Measurements from ENCODE around the gene DNMT1.

DNMT1 gene

GRCh38 chr19:10230173-10230860 is 35.6 kb upstream of the DNMT1 start:
- no peak overlapping the region; the same call in 1 of the 2 replicates for H3K9ac ChIP-seq (ENCODE audit: low read depth, low read length)
- H3K36me3 ChIP-seq (ENCODE audit: control insufficient read depth, insufficient read depth, low read length) = no peaks in the 10 kb centered on the region
- no peaks in the 10 kb centered on the region for H3K9me3 ChIP-seq (ENCODE audit: control insufficient read depth, insufficient read depth, low read length)
- peaks cover 5% of the 10 kb centered on the region; the same call in 1 of the 2 replicates for H3K4me1 ChIP-seq (ENCODE audit: control insufficient read depth, insufficient read depth, low read length)
- peak overlapping the region; percentile 80 for H3K4me3 ChIP-seq (ENCODE audit: low read depth, low read length)
- peak overlapping the region; percentile 88 for H3K27ac ChIP-seq (ENCODE audit: low read depth, low read length)
- H3K27me3 ChIP-seq (ENCODE audit: control insufficient read depth, insufficient read depth, low read length) = no peaks in the 10 kb centered on the region

GRCh38 chr19:10228920-10229319 is 34.2 kb upstream of the DNMT1 start:
- peaks cover 5% of the 10 kb centered on the region; the same call in 1 of the 2 replicates for H3K4me1 ChIP-seq (ENCODE audit: control insufficient read depth, insufficient read depth, low read length)
- H3K4me3 ChIP-seq (ENCODE audit: low read depth, low read length) = no peak overlapping the region
- H3K9me3 ChIP-seq (ENCODE audit: control insufficient read depth, insufficient read depth, low read length) = no peaks in the 10 kb centered on the region
- no peak overlapping the region for H3K27ac ChIP-seq (ENCODE audit: low read depth, low read length)
- no peak overlapping the region for H3K9ac ChIP-seq (ENCODE audit: low read depth, low read length)
- no peaks in the 10 kb centered on the region for H3K27me3 ChIP-seq (ENCODE audit: control insufficient read depth, insufficient read depth, low read length)
- no peaks in the 10 kb centered on the region for H3K36me3 ChIP-seq (ENCODE audit: control insufficient read depth, insufficient read depth, low read length)

- no peak overlapping the region for H3K9ac ChIP-seq (ENCODE audit: low read depth, low read length)
- H3K9me3 ChIP-seq (ENCODE audit: control insufficient read depth, insufficient read depth, low read length) = no peaks in the 10 kb centered on the region
- no peak overlapping the region for H3K27ac ChIP-seq (ENCODE audit: low read depth, low read length)
- H3K4me1 ChIP-seq (ENCODE audit: control insufficient read depth, insufficient read depth, low read length) = peaks cover 5% of the 10 kb centered on the region; the same call in 1 of the 2 replicates
- no peaks in the 10 kb centered on the region for H3K36me3 ChIP-seq (ENCODE audit: control insufficient read depth, insufficient read depth, low read length)
- H3K4me3 ChIP-seq (ENCODE audit: low read depth, low read length) = no peak overlapping the region
- no peaks in the 10 kb centered on the region for H3K27me3 ChIP-seq (ENCODE audit: control insufficient read depth, insufficient read depth, low read length)
These were observed 33.6 kb upstream of the DNMT1 start for GRCh38 chr19:10228393-10228792.

GRCh38 chr19:10227026-10227971 is 32.5 kb upstream of the DNMT1 start:
- Histone ChIP-seq H3K9ac (ENCODE audit: low read depth, low read length) (no peak overlapping the region), H3K9me3 (ENCODE audit: control insufficient read depth, insufficient read depth, low read length) (no peaks in the 10 kb centered on the region), H3K36me3 (ENCODE audit: control insufficient read depth, insufficient read depth, low read length) (no peaks in the 10 kb centered on the region), H3K4me3 (ENCODE audit: low read depth, low read length) (no peak overlapping the region), H3K4me1 (ENCODE audit: control insufficient read depth, insufficient read depth, low read length) (peaks cover 5% of the 10 kb centered on the region; the same call in 1 of the 2 replicates), H3K27me3 (ENCODE audit: control insufficient read depth, insufficient read depth, low read length) (no peaks in the 10 kb centered on the region), H3K27ac (ENCODE audit: low read depth, low read length) (no peak overlapping the region)

DNA sequence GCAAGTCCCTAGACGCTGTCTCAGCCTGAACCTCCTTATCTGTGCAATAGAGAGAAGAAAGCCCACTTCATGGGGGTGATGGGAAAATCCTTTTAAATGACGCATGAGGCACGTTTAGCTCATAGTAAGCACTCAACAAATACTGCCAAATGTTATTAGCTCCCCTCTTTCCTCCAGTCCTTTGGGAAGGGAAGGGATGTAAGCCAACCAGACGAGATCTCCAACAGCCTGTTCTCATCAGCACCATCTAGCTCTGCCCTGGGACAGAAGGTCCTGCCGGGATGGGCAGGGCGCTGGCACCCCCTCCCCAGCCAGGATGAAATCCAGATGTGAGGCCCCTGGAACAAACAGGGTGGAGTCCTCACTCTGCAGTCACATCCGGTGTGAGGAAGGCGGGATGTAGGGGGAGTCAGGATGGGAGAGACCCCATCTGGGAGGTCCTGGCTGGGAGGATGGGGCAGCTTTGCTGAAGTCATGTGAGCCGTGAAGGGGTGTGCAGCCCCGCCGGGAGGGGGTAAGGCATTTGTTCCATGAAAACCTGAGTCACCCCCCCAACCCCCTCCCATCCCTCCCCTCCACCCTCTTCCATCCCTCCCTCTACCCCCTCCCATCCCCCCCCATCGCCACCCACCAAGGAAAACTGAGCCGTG is 31.7 kb upstream of the DNMT1 start:
- no peaks in the 10 kb centered on the region for H3K36me3 ChIP-seq (ENCODE audit: control insufficient read depth, insufficient read depth, low read length)
- no peak overlapping the region for H3K9ac ChIP-seq (ENCODE audit: low read depth, low read length)
- H3K27ac ChIP-seq (ENCODE audit: low read depth, low read length) = peak overlapping the region; percentile 0
- H3K4me3 ChIP-seq (ENCODE audit: low read depth, low read length) = no peak overlapping the region
- H3K9me3 ChIP-seq (ENCODE audit: control insufficient read depth, insufficient read depth, low read length) = no peaks in the 10 kb centered on the region
- H3K4me1 ChIP-seq (ENCODE audit: control insufficient read depth, insufficient read depth, low read length) = peaks cover 5% of the 10 kb centered on the region; the same call in 1 of the 2 replicates
- H3K27me3 ChIP-seq (ENCODE audit: control insufficient read depth, insufficient read depth, low read length) = no peaks in the 10 kb centered on the region

GRCh38 chr19:10226021-10226375 is 31.2 kb upstream of the DNMT1 start:
- H3K9me3 ChIP-seq (ENCODE audit: control insufficient read depth, insufficient read depth, low read length) = no peaks in the 10 kb centered on the region
- no peak overlapping the region for H3K9ac ChIP-seq (ENCODE audit: low read depth, low read length)
- no peaks in the 10 kb centered on the region for H3K27me3 ChIP-seq (ENCODE audit: control insufficient read depth, insufficient read depth, low read length)
- no peaks in the 10 kb centered on the region for H3K36me3 ChIP-seq (ENCODE audit: control insufficient read depth, insufficient read depth, low read length)
- H3K4me1 ChIP-seq (ENCODE audit: control insufficient read depth, insufficient read depth, low read length) = peaks cover 5% of the 10 kb centered on the region; the same call in 1 of the 2 replicates
- peak overlapping the region; percentile 0 for H3K27ac ChIP-seq (ENCODE audit: low read depth, low read length)
- H3K4me3 ChIP-seq (ENCODE audit: low read depth, low read length) = no peak overlapping the region

- H3K4me1 ChIP-seq (ENCODE audit: control insufficient read depth, insufficient read depth, low read length) = 0 out of 2 replicates have a peak, but pooled peaks cover 3% of the 10 kb centered on the region
- no peak overlapping the region for H3K27ac ChIP-seq (ENCODE audit: low read depth, low read length)
These were observed 29.6 kb upstream of the DNMT1 start for GRCh38 chr19:10224337-10224736.

GRCh38 chr19:10223488-10224213 is 28.9 kb upstream of the DNMT1 start:
- no peaks in the 10 kb centered on the region for H3K27me3 ChIP-seq (ENCODE audit: control insufficient read depth, insufficient read depth, low read length)
- H3K36me3 ChIP-seq (ENCODE audit: control insufficient read depth, insufficient read depth, low read length) = no peaks in the 10 kb centered on the region
- no peaks in the 10 kb centered on the region for H3K9me3 ChIP-seq (ENCODE audit: control insufficient read depth, insufficient read depth, low read length)
- H3K27ac ChIP-seq (ENCODE audit: low read depth, low read length) = no peak overlapping the region
- H3K4me3 ChIP-seq (ENCODE audit: low read depth, low read length) = no peak overlapping the region
- H3K9ac ChIP-seq (ENCODE audit: low read depth, low read length) = no peak overlapping the region
- 0 out of 2 replicates have a peak, but pooled peaks cover 3% of the 10 kb centered on the region for H3K4me1 ChIP-seq (ENCODE audit: control insufficient read depth, insufficient read depth, low read length)

More at GRCh38 chr19:10224337-10224736, 29.6 kb upstream of the DNMT1 start:
- H3K4me3 ChIP-seq (ENCODE audit: low read depth, low read length) = no peak overlapping the region
- no peaks in the 10 kb centered on the region for H3K36me3 ChIP-seq (ENCODE audit: control insufficient read depth, insufficient read depth, low read length)
- H3K27me3 ChIP-seq (ENCODE audit: control insufficient read depth, insufficient read depth, low read length) = no peaks in the 10 kb centered on the region
- no peak overlapping the region for H3K9ac ChIP-seq (ENCODE audit: low read depth, low read length)
- no peaks in the 10 kb centered on the region for H3K9me3 ChIP-seq (ENCODE audit: control insufficient read depth, insufficient read depth, low read length)

GRCh38 chr19:10222201-10222890 is 27.6 kb upstream of the DNMT1 start:
- H3K4me1 ChIP-seq (ENCODE audit: control insufficient read depth, insufficient read depth, low read length) = 0 out of 2 replicates have a peak, but pooled peaks cover 3% of the 10 kb centered on the region
- H3K9me3 ChIP-seq (ENCODE audit: control insufficient read depth, insufficient read depth, low read length) = no peaks in the 10 kb centered on the region
- H3K9ac ChIP-seq (ENCODE audit: low read depth, low read length) = no peak overlapping the region
- no peaks in the 10 kb centered on the region for H3K36me3 ChIP-seq (ENCODE audit: control insufficient read depth, insufficient read depth, low read length)
- H3K27ac ChIP-seq (ENCODE audit: low read depth, low read length) = no peak overlapping the region
- H3K4me3 ChIP-seq (ENCODE audit: low read depth, low read length) = no peak overlapping the region
- no peaks in the 10 kb centered on the region for H3K27me3 ChIP-seq (ENCODE audit: control insufficient read depth, insufficient read depth, low read length)

DNA sequence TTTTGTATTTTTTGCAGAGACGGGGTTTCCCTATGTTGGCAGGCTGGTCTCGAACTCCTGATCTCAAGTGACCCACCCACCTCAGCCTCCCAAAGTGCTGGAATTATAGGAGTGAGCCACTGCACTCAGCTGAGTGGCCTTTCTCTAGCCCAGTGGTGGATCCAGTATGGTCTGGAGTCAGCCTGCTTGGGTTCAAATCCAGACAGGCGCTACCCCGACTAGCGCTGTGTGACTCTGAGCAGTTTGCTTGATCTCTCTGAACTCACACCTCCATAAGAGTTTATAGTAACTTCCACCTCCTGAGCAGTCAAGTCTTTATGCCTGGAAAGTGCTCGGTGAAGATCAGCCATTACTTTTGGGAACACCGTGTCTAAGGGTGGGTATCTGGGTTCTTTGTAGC is 25.9 kb upstream of the DNMT1 start:
- Histone ChIP-seq H3K9me3 (ENCODE audit: control insufficient read depth, insufficient read depth, low read length) (no peaks in the 10 kb centered on the region), H3K9ac (ENCODE audit: low read depth, low read length) (no peak overlapping the region), H3K27me3 (ENCODE audit: control insufficient read depth, insufficient read depth, low read length) (no peaks in the 10 kb centered on the region), H3K36me3 (ENCODE audit: control insufficient read depth, insufficient read depth, low read length) (no peaks in the 10 kb centered on the region), H3K27ac (ENCODE audit: low read depth, low read length) (no peak overlapping the region), H3K4me3 (ENCODE audit: low read depth, low read length) (no peak overlapping the region), H3K4me1 (ENCODE audit: control insufficient read depth, insufficient read depth, low read length) (no peaks in the 10 kb centered on the region)

Measured in HUES48 (cell line).